ENCODE results near the gene SPOPL.

SPOPL gene

DNA sequence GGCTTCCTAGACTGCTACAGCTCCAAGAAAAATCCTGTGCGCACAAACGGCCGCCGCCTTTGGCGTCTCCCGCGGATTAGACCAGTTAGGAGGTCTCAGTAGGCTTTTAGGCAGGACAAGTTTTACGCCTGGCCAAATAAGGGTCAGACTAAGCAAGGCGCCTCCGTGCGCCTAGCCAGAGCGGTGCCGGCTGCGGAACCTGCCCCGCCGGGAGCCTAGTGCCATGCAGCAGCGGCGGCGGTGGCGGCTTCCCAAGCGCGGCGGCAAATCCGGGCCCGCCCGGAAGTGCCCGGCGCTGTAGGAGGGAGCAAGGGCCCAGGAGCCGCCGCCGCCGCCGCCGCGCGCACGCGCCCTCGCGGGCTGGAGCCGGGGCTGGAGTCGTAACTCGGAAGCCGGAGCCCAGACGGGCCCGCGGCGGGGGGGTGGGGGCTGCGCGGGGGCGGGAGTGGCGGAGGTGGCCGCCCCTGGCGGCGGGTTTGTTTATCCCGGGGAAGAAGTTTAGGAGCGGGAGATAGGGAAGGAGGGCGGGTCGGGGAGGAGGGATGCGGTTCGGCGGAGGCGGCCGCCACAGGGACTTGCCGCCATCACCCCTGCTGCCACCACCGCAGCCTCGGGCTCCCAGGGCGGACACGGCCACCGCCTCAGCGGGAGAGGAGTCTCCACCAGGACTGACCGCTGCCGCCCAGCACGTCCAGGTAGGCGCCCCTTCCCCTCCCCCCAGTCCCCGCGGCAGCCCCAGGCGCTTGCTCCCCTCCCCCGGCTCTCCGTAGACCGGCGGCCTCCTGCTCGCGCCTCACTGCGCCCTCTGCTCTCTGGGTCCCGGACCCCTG, at the start of gene SPOPL (continued):
- TF ChIP-seq ZNF138 (tag by site-specific recombination; IDR thresholded peaks at IDR 0.05; ENCODE audit: borderline replicate concordance) (no peak), ZNF19 (tag by site-specific recombination; IDR thresholded peaks at IDR 0.05; ENCODE audit: low read depth) (no peak), HOXD13 (CRISPR knock-in tag; IDR thresholded peaks at IDR 0.05; ENCODE audit: borderline replicate concordance) (no peak), ZNF23 (tag by site-specific recombination; IDR thresholded peaks at IDR 0.05; ENCODE audit: borderline replicate concordance) (no peak), SP3 (tag by site-specific recombination; IDR thresholded peaks at IDR 0.05) (peak; percentile 30; the same call in 1 of the 2 replicates), KLF9 (tag by site-specific recombination; IDR thresholded peaks at IDR 0.05; ENCODE audit: low read depth) (peak; percentile 49; the same call in 1 of the 2 replicates)

DNA sequence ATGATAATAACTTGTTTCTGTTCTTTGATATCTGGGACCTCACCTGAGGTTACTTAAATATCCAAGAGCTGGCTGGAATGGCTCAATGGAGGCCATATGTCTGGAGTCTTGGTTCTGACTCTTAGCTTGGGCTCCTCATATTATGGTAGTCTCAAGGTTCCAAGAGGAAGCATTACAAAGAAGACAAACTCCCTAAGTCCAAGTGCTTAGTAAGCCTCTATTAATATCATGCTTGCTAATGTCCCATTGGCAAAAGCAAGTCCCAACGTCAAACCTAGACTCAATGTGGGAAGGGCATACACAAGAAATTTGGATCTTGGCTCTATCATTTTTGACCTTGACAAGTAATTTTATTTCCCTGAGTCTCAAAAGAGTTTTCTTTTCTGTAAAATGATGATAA, 49.2 kb upstream of the SPOPL start:
- 0 out of 2 replicates have a peak, but pooled peaks cover 2% of the 10 kb centered on the region for H3K4me1 ChIP-seq (ENCODE audit: control insufficient read depth, insufficient read depth, low read length)
- no peak overlapping the region for H3K4me3 ChIP-seq (ENCODE audit: low read depth, low read length)
- no peak for TF ChIP-seq ZBTB48 (tag by site-specific recombination; IDR thresholded peaks at IDR 0.05)
- no peak for TF ChIP-seq ZBTB17 (tag by site-specific recombination; IDR thresholded peaks at IDR 0.05)
- no peak for TF ChIP-seq MYNN (tag by site-specific recombination; IDR thresholded peaks at IDR 0.05; ENCODE audit: borderline replicate concordance)
- TF ChIP-seq ZNF704 (tag by site-specific recombination; IDR thresholded peaks at IDR 0.05) = no peak
- TF ChIP-seq ZNF548 (tag by site-specific recombination; IDR thresholded peaks at IDR 0.05) = no peak
- no peak overlapping the region for H3K27ac ChIP-seq (ENCODE audit: extremely low read depth, low read depth, low read length)
- H3K9me3 ChIP-seq (ENCODE audit: control insufficient read depth, insufficient read depth, low read depth, low read length) = no peaks in the 10 kb centered on the region
- ChIA-PET CTCF (interaction anchor here (0.6 kb wide), 1 partner anchor 169 kb away, joined by 3 read pairs; no protein-coding TSS in a partner anchor), POLR2A (no interaction called here)
- H3K36me3 ChIP-seq (ENCODE audit: control insufficient read depth in 2 of 2, insufficient read depth in 1 of 2, low read length in 2 of 2) = no peaks in the 10 kb centered on the region

DNA sequence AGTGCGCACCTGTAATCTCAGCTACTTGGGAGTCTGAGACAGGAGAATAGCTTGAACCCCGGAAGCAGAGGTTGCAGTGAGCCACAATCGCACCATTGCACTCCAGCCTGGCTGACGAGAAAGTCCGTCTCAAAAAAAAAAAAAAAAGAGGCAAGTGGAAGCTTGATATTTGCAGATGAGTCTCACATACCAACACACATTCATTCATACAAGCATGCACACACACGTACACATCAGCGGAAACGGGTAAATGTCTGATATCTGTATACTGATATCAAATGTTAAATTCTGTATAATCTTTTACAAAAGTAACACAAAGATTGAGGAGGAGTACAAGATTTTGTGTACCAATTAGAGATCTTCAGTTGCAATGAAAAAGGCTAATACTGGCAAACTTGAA, 47.8 kb upstream of the SPOPL start:
- TF ChIP-seq ZNF239 (tag by site-specific recombination; IDR thresholded peaks at IDR 0.05) = no peak
- no peak for TF ChIP-seq PRDM6 (tag by site-specific recombination; IDR thresholded peaks at IDR 0.05)
- TF ChIP-seq ZBTB11 (tag by site-specific recombination; conservative IDR thresholded peaks at IDR 0.05; ENCODE audit: low read depth) = no peak
- no peak for TF ChIP-seq HOXA7 (CRISPR knock-in tag; IDR thresholded peaks at IDR 0.05; ENCODE audit: borderline replicate concordance)
- TF ChIP-seq GFI1B (tag by site-specific recombination; IDR thresholded peaks at IDR 0.05) = no peak
- no peak for TF ChIP-seq ZEB2 (tag by site-specific recombination; IDR thresholded peaks at IDR 0.05)
- no peak for TF ChIP-seq TCF7L2 (IDR thresholded peaks at IDR 0.05; ENCODE audit: borderline replicate concordance, low read depth, low read length)
- no peak for TF ChIP-seq ZNF24 (tag by site-specific recombination; IDR thresholded peaks at IDR 0.05)
- no peak for TF ChIP-seq ZNF426 (tag by site-specific recombination; IDR thresholded peaks at IDR 0.05)
- ChIA-PET POLR2A (no interaction called here), CTCF (no interaction called here)

More for the DNA sequence above, 47.8 kb upstream of the SPOPL start:
- no peaks in the 10 kb centered on the region for H3K9me3 ChIP-seq (ENCODE audit: control insufficient read depth, insufficient read depth, low read depth, low read length)
- H3K4me3 ChIP-seq (ENCODE audit: low read depth, low read length) = no peak overlapping the region
- H3K36me3 ChIP-seq (ENCODE audit: control insufficient read depth in 2 of 2, insufficient read depth in 1 of 2, low read length in 2 of 2) = no peaks in the 10 kb centered on the region
- 0 out of 2 replicates have a peak, but pooled peaks cover 2% of the 10 kb centered on the region for H3K4me1 ChIP-seq (ENCODE audit: control insufficient read depth, insufficient read depth, low read length)
- no peak overlapping the region for H3K27ac ChIP-seq (ENCODE audit: extremely low read depth, low read depth, low read length)
